ENCODE measurements around the gene GRID1.

- TF ChIP-seq, protein P1, sequence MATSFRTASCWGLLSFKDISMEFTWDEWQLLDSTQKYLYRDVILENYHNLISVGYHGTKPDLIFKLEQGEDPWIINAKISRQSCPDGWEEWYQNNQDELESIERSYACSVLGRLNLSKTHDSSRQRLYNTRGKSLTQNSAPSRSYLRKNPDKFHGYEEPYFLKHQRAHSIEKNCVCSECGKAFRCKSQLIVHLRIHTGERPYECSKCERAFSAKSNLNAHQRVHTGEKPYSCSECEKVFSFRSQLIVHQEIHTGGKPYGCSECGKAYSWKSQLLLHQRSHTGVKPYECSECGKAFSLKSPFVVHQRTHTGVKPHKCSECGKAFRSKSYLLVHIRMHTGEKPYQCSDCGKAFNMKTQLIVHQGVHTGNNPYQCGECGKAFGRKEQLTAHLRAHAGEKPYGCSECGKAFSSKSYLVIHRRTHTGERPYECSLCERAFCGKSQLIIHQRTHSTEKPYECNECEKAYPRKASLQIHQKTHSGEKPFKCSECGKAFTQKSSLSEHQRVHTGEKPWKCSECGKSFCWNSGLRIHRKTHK (tag by site-specific recombination; IDR thresholded peaks at IDR 0.05): no peak
- no peak for TF ChIP-seq ZNF324 (tag by site-specific recombination; IDR thresholded peaks at IDR 0.05)
- TF ChIP-seq ZBTB1 (tag by site-specific recombination; IDR thresholded peaks at IDR 0.05): no peak
- TF ChIP-seq GFI1B (tag by site-specific recombination; IDR thresholded peaks at IDR 0.05): no peak
- TF ChIP-seq, protein P2, sequence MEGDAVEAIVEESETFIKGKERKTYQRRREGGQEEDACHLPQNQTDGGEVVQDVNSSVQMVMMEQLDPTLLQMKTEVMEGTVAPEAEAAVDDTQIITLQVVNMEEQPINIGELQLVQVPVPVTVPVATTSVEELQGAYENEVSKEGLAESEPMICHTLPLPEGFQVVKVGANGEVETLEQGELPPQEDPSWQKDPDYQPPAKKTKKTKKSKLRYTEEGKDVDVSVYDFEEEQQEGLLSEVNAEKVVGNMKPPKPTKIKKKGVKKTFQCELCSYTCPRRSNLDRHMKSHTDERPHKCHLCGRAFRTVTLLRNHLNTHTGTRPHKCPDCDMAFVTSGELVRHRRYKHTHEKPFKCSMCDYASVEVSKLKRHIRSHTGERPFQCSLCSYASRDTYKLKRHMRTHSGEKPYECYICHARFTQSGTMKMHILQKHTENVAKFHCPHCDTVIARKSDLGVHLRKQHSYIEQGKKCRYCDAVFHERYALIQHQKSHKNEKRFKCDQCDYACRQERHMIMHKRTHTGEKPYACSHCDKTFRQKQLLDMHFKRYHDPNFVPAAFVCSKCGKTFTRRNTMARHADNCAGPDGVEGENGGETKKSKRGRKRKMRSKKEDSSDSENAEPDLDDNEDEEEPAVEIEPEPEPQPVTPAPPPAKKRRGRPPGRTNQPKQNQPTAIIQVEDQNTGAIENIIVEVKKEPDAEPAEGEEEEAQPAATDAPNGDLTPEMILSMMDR (tag by site-specific recombination; IDR thresholded peaks at IDR 0.05): no peak
Measured at GRCh38 chr10:86192691-86193090, 173.9 kb downstream of the GRID1 start.
